ENCODE data around the gene MPRIP. TPM values are rescaled to one million over a fixed set of nuclear protein-coding genes. Genes with fewer than 3 reads are reported as not detected.

MPRIP gene
- total and polyA plus RNA-seq, 2 of the 13 experiments (the other 11 are each of a cell fraction or from before 2014, with no cell fraction given) = 50.2 to 52.4 TPM

GRCh38 chr17:17091276-17091675, 49.0 kb downstream of the MPRIP start:
- no peak overlapping the region for H3K4me3 ChIP-seq (replicated peaks in 1 of 3; ENCODE audit: insufficient read depth in 1 of 3, low read depth in 2 of 3, low read length in 3 of 3)
- H3K36me3 ChIP-seq (replicated peaks in 1 of 2; ENCODE audit: control insufficient read depth in 1 of 2, insufficient read depth in 2 of 2, low read length in 2 of 2) = peaks cover 0 to 7% of the 10 kb centered on the region in 2 experiments; a peak in 3 of 5 replicates
- peaks cover 64% of the 10 kb centered on the region for H3K4me1 ChIP-seq (ENCODE audit: insufficient read depth, low read length)
- H2AFZ ChIP-seq (ENCODE audit: low read length) = no peak overlapping the region
- no peak for DNase-seq (ENCODE audit: low spot score)
- no peak overlapping the region for H3K9ac ChIP-seq (ENCODE audit: insufficient read depth, low read depth, low read length)
- POLR2A ChIA-PET = interaction anchor here (1.2 kb wide), 1 partner anchor 13 kb away, joined by 3 read pairs; no protein-coding TSS in a partner anchor
- no TSS peak for BruUV-seq (replicated peaks)
- WGBS (ENCODE audit: low lambda C conversion rate) = 97% methylated on average over 11 of the region's 11 CpGs
- CTCF ChIA-PET (ENCODE audit: low intra/inter-chr PET ratio, low total read pairs) = no interaction called here
- intact Hi-C loops (cut with micrococcal nuclease; ENCODE audit: unreplicated experiment) = no loop called here
- no peaks in the 10 kb centered on the region for H3K27me3 ChIP-seq (ENCODE audit: control insufficient read depth in 1 of 2, insufficient read depth in 2 of 2, low read length in 2 of 2)
- no peak for ATAC-seq
- TF ChIP-seq NR2C2 (CRISPR knock-in tag; IDR thresholded peaks at IDR 0.05; ENCODE audit: borderline replicate concordance) (no peak), SP140L (CRISPR knock-in tag; IDR thresholded peaks at IDR 0.05; ENCODE audit: borderline replicate concordance) (no peak), LRRFIP1 (CRISPR knock-in tag; conservative IDR thresholded peaks at IDR 0.05) (no peak), FOSL1 (CRISPR knock-in tag; IDR thresholded peaks at IDR 0.05; ENCODE audit: borderline replicate concordance) (no peak), MBD4 (IDR thresholded peaks at IDR 0.05; ENCODE audit: borderline replicate concordance, low read length) (no peak), ZBTB7A (CRISPR knock-in tag; IDR thresholded peaks at IDR 0.05) (no peak), ASH2L (IDR thresholded peaks at IDR 0.05; ENCODE audit: insufficient read length, low read depth, low read length) (no peak), ZNF331 (CRISPR knock-in tag; IDR thresholded peaks at IDR 0.05) (no peak), NCOA2 (CRISPR knock-in tag; IDR thresholded peaks at IDR 0.05) (no peak)
- peaks cover 10% of the 10 kb centered on the region for H3K79me2 ChIP-seq (ENCODE audit: insufficient read depth, low read length)
- in situ Hi-C loops (cut with HindIII; ENCODE audit: extremely low pct_ligation_motif_present, low pct_unique_long_range_greater_than_20kb) = no loop called here
- H3K27ac ChIP-seq (ENCODE audit: extremely low read length, insufficient read depth, low read length) = no peak overlapping the region
- no peak for FAIRE-seq
- no peak overlapping the region for H3K4me2 ChIP-seq (ENCODE audit: low read depth, low read length)
- H3K9me3 ChIP-seq (ENCODE audit: low read length) = no peaks in the 10 kb centered on the region
- no peaks in the 10 kb centered on the region for H4K20me1 ChIP-seq (ENCODE audit: insufficient read depth, low read length)
